Ramos (cell line): ENCODE results near the gene NUDT9.
"Not testable (repeated sequence)": the region's sequence is repeated elsewhere in the genome, so short reads cannot be mapped to it uniquely, and the experiment has no call there.

ENCODE experiments used
- in situ Hi-C: fragments of 300-500 bp; cut with MboI; formaldehyde crosslinking; loops from one replicate; pipeline ENCODE4 v1.14.3; 2022; ENCODE audit warnings: low sequenced_read_pairs; ENCODE audit not compliant: unreplicated experiment

NUDT9 gene

GRCh38 chr4:87446375-87446774 is 24.0 kb downstream of the NUDT9 start:
- in situ Hi-C loops = not testable (repeated sequence)

GRCh38 chr4:87451537-87451936 is 29.2 kb downstream of the NUDT9 start:
- in situ Hi-C loops = no loop called here

DNA sequence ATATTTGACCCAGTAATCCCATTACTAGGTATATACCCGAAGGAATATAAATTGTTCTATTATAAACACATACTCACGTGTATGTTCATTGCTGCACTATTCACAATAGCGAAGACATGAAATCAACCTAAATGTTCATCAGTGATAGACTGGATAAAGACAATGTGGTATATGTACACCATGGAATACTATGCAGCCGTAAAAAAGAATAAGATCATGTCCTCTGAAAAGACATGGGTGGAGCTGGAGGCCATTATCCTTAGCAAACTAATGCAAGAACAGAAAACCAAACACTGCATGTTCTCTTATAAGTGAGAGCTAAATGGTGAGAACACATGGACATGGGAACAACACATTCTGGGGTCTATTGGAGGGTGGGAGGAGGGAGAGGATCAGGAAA is 36.5 kb downstream of the NUDT9 start:
- in situ Hi-C loops = no loop called here

GRCh38 chr4:87461281-87461700 is 38.9 kb downstream of the NUDT9 start:
- in situ Hi-C loops = loop anchor here (10.0 kb wide), 1 partner anchor 86 kb away; no protein-coding TSS in a partner anchor

GRCh38 chr4:87462102-87462501 is 39.7 kb downstream of the NUDT9 start:
- in situ Hi-C loops = loop anchor here (10.0 kb wide), 1 partner anchor 87 kb away; no protein-coding TSS in a partner anchor

GRCh38 chr4:87465739-87466366 is 43.5 kb downstream of the NUDT9 start:
- in situ Hi-C loops = loop anchor here (10.0 kb wide), 1 partner anchor 91 kb away; no protein-coding TSS in a partner anchor

GRCh38 chr4:87469390-87469789 is 47.0 kb downstream of the NUDT9 start:
- in situ Hi-C loops = loop anchor here (10.0 kb wide), 1 partner anchor 95 kb away; no protein-coding TSS in a partner anchor

GRCh38 chr4:87476934-87477333 is 54.6 kb downstream of the NUDT9 start:
- in situ Hi-C loops = no loop called here

DNA sequence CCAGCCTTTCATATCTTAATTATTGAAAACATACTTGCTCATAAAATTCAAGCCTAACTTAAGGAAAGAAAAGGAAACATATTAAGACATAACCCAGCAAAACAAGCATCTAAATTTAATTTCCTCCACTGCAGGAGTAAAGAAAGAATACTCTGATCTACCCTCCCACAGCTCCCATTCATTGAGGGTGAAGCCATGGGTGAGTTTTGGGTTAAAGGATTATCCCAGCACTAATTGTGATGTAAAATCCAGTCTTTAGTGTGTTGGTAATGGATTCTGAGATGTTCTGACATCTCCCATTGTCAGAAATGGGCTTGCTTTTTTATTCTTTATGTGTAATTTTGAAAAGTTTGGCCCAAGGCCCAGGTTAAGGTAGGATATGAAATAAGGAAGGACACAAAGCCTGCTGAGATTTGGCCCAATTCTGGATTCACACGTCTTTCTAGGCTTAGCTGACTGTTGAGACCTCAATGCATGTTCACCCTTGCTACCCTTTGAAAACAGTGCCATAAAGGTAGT is 56.4 kb downstream of the NUDT9 start:
- in situ Hi-C loops = no loop called here

DNA sequence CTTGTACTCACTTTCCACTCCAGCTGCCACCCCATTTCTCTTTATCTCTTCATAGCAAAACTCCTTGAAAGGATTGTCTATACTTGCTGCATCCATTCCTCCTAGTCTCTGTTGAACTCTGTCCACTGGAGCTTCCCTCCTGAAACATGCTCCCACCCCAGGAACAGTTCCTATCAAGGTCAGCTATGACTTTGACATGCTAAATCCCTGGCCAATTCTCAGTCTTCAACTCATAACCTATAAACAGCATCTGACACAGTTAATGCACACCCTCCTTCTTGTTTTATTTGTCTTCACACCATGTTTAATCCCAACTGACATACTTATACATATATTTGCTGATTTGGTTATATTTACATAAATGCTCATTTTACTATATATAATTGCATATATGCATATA is 59.0 kb downstream of the NUDT9 start:
- in situ Hi-C loops = no loop called here

- in situ Hi-C loops = not testable (repeated sequence)
Measured at GRCh38 chr4:87483247-87483646, 60.9 kb downstream of the NUDT9 start.

DNA sequence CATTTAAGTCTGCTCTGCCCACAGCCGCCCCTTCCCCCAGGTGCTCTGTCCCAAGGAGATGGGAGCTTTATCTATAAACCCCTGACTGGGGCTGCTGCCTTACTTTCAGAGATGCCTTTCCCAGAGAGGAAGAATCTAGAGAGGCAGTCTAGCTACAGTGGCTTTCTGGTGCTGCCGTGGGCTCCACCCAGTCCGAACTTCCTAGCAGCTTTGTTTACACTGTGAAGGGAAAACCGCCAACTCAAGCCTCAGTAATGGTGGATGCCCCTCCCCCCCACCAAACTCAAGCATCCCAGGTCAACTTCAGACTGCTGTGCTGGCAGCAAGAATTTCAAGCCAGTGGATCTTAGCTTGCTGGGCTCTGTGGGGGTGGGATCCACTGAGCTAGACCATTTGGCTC is 66.3 kb downstream of the NUDT9 start:
- in situ Hi-C loops = not testable (repeated sequence)

DNA sequence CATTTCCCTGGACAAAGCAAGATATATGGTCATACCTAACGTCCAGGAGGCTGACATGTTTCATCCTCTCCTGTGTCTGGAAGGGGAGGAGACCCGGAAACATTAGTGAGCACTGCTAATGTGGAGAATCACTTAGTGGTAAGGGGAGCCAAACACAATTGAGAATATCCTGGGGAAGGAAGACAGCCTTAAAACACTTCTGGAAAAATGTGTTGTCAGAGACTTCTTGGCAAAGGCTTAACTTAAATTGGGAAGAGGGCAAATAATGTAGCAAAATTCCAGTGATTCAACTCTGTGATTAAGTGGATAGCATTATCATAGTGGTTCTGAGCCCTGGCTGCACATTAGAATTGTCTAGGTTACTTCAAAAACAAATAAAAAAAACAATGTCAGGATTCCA is 67.3 kb downstream of the NUDT9 start:
- in situ Hi-C loops = no loop called here

DNA sequence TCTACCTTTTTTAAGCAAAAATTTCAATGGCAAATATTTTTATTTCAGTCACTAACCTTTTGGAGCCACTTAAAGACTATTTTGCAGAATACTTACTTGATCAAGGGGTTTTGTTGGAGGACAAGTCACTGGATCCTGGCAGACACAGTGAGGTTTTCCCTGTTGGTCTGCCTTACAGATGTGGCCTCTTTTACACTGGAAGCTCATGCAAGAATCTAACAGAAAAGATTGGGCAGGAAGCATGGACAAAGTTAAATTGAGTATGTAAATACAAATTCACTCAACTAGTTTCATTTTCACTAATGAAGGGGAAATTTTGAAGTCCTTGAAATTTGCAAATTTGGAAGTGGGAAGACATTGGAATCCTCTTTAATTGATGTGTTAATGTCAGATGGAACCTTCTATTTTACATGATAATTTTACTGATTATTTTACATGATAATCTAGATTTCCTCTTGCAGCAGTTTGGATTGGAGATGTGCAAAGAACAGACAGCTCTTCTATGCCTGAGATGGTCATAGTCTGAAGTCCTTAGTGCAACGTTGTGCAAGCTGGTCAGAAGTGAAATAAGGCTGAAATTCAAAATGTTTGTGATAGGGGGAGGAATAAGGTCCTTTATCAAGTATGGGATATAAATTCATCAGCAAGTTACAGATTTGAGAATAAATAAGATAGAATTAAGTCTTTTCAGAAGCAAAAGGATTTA is 68.4 kb downstream of the NUDT9 start:
- in situ Hi-C loops = no loop called here

DNA sequence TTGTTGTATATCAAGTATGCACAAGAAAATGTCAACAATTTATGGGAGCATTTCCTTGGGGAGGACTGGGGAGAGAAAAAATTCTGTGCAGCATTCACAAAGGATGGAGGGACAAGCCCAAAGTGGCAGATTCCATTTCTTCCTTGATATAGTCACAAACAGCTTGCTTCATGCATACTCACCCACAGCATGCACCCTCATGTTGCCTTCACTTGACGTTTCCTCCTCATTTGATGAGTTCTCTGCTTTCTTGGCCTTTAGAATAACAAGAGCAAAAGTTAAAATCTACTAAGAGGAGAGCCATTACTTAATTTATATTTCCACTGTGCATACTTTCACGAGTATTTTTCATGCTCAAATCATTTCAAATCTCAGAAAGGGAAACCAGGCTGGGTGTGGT is 69.1 kb downstream of the NUDT9 start:
- in situ Hi-C loops = no loop called here

DNA sequence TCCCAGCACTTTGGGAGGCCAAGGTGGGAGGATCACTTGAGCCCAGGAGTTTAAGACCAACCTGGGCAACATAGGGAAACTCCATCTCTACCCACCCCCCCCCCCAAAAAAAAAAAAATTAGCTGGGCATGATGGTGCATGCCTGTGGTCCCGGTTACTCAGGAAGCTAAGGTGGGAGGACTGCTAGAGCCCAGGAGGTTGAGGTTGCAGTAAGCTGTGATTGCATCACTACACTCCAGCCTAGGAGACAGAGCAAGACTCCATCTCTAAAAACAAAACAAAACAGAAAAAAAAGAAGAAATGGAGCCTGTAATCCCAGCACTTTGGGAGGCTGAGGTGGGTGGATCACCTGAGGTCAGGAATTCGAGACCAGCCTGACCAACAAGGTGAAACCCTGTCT is 69.5 kb downstream of the NUDT9 start:
- in situ Hi-C loops = not testable (repeated sequence)

DNA sequence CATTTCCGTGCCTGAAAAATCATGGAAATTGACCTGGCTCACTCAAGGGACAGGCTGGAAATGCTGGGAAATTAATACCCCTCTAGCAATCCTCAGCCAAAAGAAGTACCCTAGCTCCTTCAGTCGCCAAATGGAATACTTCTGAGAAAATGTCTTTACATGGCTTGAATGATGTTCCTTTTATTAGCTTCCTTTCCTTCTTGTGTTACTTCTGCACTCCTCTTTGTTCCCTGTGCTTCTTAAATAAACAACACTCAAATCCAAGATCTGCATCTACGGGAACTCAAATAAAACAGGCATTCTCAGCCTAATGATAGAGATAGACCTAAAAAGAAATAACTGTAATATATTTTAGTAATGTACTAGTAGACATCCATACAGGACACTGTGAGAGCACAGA is 70.7 kb downstream of the NUDT9 start:
- in situ Hi-C loops = no loop called here

- in situ Hi-C loops = no loop called here
Measured at GRCh38 chr4:87497159-87497558, 74.8 kb downstream of the NUDT9 start.

GRCh38 chr4:87497578-87497977 is 75.2 kb downstream of the NUDT9 start:
- in situ Hi-C loops = no loop called here

GRCh38 chr4:87498446-87498900 is 76.1 kb downstream of the NUDT9 start:
- in situ Hi-C loops = no loop called here

DNA sequence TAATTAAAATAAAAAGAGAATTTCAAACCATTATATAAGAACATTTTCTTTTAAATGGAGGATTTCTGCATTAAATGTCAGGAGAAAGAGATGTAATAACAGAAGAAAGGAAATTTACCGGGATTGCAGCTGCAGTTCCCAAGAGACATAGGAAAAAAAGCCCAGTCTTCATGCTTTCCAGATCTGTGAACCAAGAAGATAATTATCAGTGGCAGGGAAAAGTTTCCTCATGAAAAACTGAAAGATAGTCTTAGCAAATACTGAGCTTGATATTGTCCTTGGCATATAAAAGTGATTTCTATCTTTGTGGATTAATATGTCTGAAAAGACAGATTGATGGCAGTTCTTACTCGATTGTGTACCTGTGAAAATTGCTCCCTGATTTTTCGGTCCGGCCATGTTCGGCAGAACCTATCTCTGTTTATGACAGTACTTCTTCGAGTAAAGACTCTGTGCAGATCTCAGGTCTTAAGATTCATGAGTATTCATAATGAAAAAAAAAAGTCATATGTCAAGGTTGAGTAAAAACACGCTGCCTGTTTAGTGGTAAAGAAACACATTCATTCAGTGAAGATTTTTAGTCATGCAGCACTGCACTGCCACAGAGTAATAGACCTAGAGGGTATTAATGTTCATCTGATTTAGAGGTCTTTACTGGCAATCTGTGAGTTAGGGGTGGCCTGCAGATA is 77.2 kb downstream of the NUDT9 start:
- in situ Hi-C loops = no loop called here
